ENCODE results near the gene SEC16A.

DNA sequence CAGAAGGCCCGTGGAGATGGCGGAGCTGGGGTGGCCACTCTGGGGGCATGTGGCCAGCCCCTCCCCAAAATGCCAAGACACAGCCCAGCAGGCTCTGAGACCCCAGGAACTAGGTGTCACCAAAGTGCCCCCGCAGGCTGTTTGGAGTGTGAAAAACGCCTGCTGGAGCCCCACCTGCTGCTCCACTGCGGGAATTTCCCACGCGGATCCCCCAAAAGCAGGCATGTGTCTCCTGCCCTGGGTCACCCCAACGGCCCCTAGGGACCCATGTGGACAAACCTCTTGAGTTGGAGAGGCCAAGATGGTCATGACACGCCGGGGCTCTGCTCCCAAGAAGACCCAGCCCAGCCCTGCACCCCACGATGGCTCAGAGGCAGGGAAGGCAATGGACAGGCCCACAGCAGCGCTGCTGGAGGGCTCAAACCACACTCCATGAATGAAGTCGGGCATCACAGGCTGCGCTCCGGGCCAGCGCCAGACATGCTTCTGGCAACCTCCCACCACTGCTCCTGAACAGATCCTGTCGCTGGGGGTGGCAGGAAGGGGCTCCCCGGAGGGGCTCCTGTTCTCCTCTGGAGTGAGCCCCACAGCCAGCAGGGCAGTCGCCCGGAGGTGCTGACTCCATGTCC lies 47.7 kb upstream of the SEC16A start:
- TF ChIP-seq, protein P1, sequence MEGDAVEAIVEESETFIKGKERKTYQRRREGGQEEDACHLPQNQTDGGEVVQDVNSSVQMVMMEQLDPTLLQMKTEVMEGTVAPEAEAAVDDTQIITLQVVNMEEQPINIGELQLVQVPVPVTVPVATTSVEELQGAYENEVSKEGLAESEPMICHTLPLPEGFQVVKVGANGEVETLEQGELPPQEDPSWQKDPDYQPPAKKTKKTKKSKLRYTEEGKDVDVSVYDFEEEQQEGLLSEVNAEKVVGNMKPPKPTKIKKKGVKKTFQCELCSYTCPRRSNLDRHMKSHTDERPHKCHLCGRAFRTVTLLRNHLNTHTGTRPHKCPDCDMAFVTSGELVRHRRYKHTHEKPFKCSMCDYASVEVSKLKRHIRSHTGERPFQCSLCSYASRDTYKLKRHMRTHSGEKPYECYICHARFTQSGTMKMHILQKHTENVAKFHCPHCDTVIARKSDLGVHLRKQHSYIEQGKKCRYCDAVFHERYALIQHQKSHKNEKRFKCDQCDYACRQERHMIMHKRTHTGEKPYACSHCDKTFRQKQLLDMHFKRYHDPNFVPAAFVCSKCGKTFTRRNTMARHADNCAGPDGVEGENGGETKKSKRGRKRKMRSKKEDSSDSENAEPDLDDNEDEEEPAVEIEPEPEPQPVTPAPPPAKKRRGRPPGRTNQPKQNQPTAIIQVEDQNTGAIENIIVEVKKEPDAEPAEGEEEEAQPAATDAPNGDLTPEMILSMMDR (IDR thresholded peaks at IDR 0.05; ENCODE audit: low read length) = no peak
- TF ChIP-seq EZH2phosphoT487 (IDR thresholded peaks at IDR 0.05; ENCODE audit: low read length) (no peak), EZH2 (optimal IDR thresholded peaks at IDR 0.05; ENCODE audit: low read depth, low read length) (no peak)
